ENCODE data around the gene E4F1.

DNA sequence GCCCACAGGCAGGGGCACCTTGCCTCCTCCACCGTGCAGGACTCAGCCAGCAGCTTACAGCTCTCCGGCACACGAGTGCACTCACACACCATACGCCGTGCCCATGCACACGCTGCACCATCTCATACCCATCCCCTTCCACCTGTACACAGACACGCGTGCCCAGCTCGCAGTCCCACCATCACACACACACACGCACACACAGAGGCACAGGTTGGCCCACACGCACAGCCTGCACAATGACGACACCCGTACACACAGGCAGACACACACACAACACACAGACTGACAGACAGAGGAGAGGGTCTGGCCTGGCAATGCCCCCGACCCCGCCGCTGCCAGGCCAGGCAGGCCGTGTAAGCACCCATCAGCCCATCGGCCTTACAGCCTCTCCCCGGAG lies 39.0 kb upstream of the E4F1 start:
- no peak for TF ChIP-seq EZH2 (IDR thresholded peaks at IDR 0.05; ENCODE audit: insufficient read depth, poor library complexity, severe bottlenecking)
- no peak for TF ChIP-seq EZH2phosphoT487 (IDR thresholded peaks at IDR 0.05; ENCODE audit: insufficient read depth, low read depth)
